ENCODE measurements around the gene TEX261. TPM values are rescaled to one million over a fixed set of nuclear protein-coding genes. Genes with fewer than 3 reads are reported as not detected.

The TEX261 gene
- polyA plus RNA-seq, 1 donor: 40.2 TPM

- DNase-seq: no peak
These were observed 13.3 kb downstream of the TEX261 start for GRCh38 chr2:70981421-70981820.

GRCh38 chr2:70979626-70980025 is 15.0 kb downstream of the TEX261 start:
- no peak for DNase-seq

- no peak for DNase-seq
These were observed 15.5 kb downstream of the TEX261 start for GRCh38 chr2:70979180-70979488.

DNA sequence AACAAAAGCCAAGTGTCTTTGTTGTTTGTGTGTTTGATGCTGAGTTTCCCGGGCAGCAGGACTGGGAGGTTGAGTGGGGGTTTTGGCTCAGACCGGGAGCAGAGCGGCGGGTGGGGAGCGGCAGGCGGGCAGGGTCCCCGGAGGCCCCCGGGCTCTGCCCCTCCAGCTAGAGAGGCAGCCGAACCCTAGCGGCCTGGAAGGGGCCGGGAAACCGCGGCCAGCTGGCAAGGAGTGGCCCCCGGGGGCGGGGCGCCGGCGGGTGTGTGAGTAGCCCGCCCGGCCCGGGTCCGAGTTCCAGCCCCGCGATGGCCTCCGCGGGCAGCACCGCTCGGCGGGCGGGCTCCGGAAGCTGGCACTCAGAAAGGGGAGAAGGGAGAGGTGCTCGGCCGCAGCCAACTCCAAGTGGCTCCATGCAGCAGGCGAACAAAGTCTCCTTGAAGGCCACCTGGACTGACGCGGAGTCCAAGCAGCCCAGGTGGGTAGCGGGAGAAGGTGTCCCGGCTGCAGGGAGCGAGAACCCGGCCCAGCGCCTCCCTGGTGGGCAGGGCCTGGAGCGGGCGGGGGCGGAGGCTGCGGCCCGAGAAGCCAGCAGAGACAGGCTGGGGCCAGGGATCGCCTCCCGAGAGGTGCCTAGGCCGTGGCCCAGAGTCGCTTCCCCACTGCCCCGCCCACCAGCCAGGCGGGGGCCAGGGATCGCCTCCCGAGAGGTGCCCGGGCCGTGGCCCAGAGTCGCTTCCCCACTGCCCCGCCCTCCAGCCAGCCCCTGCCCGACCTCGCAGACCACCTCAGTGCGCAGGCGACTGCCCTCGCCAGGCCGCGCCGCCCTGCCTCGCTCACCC is 16.1 kb downstream of the TEX261 start, which contains the start of gene ANKRD53:
Gene ANKRD53 (plus strand): TSS at position 290 of the 839 bp plus-strand sequence. CDS start 16 bp downstream, at position 306.
- DNase-seq: peak; percentile 57

- no peak for DNase-seq
These were observed 17.0 kb downstream of the TEX261 start for GRCh38 chr2:70977605-70978205.

GRCh38 chr2:70975237-70975636 is 19.4 kb downstream of the TEX261 start:
- DNase-seq: no peak

- DNase-seq: no peak
These were observed 20.1 kb downstream of the TEX261 start for GRCh38 chr2:70974592-70974991.

DNA sequence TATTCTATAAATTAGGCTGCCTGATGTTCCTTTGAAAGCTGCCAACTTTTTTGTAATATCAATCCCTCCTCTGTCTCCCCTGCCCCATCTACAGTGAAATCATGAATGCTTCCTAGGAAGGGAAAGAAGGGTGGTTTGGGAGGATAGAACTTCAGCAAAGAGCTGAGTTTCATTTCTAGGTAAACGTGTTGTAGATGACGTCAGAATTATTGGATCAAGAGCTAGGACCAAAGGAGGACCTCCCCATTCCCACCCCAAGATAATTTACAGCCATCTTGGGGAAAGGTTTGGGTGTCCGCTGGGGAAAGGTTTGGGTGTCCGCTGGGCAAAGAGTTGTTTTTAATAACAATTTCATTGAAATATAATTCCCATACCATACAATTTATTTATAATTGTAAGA is 27.5 kb downstream of the TEX261 start:
- DNase-seq: no peak

DNA sequence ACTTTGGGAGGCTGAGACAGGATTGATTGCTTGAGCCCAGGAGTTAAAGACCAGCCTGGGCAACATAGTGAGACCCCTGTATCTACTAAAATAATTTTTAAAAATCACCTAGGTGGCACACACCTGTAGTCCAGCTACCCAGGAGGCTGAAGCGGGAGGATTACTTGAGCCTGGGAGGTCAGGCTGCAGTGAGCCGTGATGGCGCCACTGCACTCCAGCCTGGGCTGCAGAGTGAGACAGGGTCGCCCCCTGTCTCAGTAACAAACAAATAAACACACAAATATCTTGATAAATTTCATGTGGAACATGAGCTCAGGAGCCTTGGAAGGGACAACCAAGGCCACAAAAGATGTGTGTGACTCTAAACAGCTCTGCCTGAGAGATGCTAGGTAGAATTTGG is 28.0 kb downstream of the TEX261 start:
- no peak for DNase-seq

- DNase-seq: no peak
These were observed 29.2 kb downstream of the TEX261 start for GRCh38 chr2:70965506-70965905.

DNA sequence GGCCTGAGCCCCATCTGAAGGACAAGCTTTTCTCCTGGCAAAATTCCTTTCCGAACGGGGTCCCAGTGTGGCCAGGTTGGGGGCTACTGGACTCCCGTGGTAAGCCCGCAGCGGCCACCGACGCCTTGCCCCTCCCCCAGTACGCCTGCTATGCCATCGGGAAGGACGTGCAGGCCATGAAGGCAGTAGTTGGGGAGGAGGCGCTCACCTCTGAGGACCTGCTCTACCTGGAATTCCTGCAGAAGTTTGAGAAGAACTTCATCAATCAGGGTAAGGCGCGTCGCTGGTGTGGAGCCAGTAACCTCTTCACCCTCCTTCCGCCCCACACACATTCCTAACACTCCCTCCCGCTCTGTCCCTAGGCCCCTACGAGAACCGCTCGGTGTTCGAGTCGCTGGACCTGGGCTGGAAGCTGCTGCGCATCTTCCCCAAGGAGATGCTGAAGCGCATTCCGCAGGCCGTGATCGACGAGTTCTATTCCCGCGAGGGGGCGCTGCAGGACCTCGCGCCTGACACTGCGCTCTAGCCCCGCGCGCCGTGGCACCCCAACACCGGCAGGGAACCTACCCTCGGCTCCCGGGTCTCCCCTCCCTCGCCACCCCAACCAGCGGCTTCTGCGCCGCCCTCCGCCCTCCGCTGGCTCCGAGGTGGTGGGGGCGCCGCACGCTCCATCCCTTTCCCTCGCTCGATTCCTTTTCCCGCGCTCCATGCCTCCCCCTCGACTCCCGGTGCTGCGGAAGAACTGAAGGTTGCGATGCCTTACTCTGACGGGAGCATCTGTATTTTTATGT is 29.9 kb downstream of the TEX261 start:
- peak; percentile 64 for DNase-seq

GRCh38 chr2:70964133-70964532 is 30.5 kb downstream of the TEX261 start:
- DNase-seq: no peak

DNA sequence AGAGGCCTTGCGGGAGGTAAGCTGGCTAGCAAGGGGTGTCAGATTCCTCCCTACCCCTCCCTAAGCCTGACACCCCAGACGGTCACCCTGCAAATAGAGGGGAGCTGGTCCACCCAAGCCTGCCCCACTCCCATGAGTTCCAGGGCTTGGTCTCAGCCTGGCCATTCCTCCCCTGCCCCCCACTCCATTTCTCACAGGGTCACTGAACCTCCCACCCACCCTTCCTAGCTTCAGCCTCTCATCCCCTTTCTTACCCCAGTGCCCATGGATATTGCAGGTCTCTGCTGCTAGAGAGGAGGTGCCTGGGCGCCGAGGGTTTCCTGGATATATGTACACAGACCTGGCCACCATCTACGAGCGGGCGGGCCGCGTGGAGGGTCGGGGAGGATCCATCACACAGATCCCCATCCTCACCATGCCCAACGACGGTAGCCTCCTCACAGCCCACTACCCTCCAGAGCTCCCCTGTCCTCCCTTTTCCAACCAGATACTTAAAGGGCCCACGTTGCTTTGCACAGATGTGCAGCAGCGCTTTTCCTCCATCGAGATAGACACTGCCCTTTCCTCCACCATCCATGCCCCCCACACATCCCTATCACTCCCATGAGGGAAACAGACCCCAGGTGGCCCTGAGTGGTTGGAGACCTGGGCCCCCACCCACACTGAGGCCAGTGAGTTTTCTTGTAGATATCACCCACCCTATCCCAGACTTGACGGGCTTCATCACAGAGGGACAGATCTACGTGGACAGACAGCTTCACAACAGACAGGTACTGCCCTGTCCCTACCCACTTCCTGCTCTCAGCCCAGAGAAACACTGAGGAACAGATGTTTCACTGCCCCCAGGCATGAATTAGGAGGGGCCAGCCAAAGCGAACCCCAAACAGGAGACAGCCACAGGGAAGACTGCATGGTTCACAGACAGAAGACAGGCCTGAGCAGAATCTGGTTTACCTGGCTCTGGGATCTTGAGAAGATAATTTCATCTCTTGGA is 31.5 kb downstream of the TEX261 start:
- DNase-seq: no peak

GRCh38 chr2:70962211-70962884 is 32.3 kb downstream of the TEX261 start:
- DNase-seq: no peak

- DNase-seq: no peak
These were observed 33.1 kb downstream of the TEX261 start for GRCh38 chr2:70961648-70961994.

GRCh38 chr2:70960833-70961647 is 33.6 kb downstream of the TEX261 start:
- no peak for DNase-seq

GRCh38 chr2:70959851-70960832 is 34.5 kb downstream of the TEX261 start:
- DNase-seq: no peak

GRCh38 chr2:70959271-70959761 is 35.4 kb downstream of the TEX261 start:
- no peak for DNase-seq

GRCh38 chr2:70958759-70959158 is 35.9 kb downstream of the TEX261 start:
- DNase-seq: no peak
